Measurements from ENCODE around the gene FKBP7. TPM values are rescaled to one million over a fixed set of nuclear protein-coding genes. Genes with fewer than 3 reads are reported as not detected.

Gene FKBP7
- total and polyA plus RNA-seq, 2 of the 13 experiments (the other 11 are each of a cell fraction or from before 2014, with no cell fraction given): 12.4 to 14.8 TPM

DNA sequence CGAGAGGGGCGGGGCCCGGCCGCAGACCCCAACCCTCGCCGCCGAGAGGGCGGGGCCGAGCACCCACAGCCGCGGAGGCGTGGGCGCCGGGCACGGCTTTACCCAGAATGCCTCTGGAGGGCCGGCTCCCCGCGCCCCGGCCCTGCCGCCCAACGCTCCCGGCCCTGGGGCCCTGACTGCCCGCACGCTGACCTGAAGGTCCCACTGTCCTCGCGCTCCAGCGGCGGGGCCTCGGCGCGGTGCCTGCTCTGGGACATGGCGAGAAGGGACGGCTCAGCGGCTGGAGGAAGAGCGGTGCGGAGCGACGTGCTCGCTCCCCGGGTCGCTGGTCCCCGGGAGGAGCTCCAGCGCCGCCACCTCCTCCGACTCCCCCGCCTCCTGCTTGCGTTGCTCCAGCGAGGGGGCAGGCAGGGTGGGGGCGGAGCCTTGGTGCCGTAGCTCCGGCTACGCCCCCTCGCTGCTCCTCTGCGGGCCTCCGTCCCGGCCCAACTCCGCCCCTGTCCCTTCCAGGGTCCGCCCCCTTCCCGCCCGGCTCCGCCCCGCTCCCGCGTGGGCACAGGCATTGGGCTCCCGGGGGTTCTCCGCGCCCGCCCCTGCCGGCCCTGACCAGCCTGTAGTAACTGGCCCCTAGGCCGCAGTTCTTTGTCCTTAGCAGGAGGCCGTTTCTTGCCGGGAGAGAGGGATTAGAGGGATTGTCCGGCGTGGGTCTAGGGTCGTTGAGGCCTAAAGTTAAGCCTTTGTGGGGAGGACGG, 27.4 kb downstream of the FKBP7 start, which contains the start of the genes PJVK and PRKRA (continued):
- peak; percentile 74; the same call in 1 of the 2 replicates for TF ChIP-seq RNF2 (conservative IDR thresholded peaks at IDR 0.05; ENCODE audit: low read depth)
- no peak for TF ChIP-seq MBD4 (IDR thresholded peaks at IDR 0.05; ENCODE audit: borderline replicate concordance, low read length)
- TF ChIP-seq CBX2 (IDR thresholded peaks at IDR 0.05; ENCODE audit: low read depth, low read length): no peak
- peak; percentile 74; the same call in 1 of the 2 replicates for TF ChIP-seq CBX2 (CRISPR knock-in tag; IDR thresholded peaks at IDR 0.05; ENCODE audit: low read depth)
- peak; percentile 97 for TF ChIP-seq FOXC1 (CRISPR knock-in tag; IDR thresholded peaks at IDR 0.05; ENCODE audit: borderline replicate concordance)
- TF ChIP-seq ZNF547 (CRISPR knock-in tag; IDR thresholded peaks at IDR 0.05): peak; percentile 87; the same call in 1 of the 2 replicates
- TF ChIP-seq, protein P1, sequence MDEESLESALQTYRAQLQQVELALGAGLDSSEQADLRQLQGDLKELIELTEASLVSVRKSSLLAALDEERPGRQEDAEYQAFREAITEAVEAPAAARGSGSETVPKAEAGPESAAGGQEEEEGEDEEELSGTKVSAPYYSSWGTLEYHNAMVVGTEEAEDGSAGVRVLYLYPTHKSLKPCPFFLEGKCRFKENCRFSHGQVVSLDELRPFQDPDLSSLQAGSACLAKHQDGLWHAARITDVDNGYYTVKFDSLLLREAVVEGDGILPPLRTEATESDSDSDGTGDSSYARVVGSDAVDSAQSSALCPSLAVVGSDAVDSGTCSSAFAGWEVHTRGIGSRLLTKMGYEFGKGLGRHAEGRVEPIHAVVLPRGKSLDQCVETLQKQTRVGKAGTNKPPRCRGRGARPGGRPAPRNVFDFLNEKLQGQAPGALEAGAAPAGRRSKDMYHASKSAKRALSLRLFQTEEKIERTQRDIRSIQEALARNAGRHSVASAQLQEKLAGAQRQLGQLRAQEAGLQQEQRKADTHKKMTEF (CRISPR knock-in tag; IDR thresholded peaks at IDR 0.05): peak; percentile 98
- no peak for TF ChIP-seq MAFF (IDR thresholded peaks at IDR 0.05; ENCODE audit: low read depth, low read length)
- TF ChIP-seq ZSCAN9 (CRISPR knock-in tag; IDR thresholded peaks at IDR 0.05; ENCODE audit: borderline replicate concordance): peak; percentile 63
- TF ChIP-seq, protein P2, sequence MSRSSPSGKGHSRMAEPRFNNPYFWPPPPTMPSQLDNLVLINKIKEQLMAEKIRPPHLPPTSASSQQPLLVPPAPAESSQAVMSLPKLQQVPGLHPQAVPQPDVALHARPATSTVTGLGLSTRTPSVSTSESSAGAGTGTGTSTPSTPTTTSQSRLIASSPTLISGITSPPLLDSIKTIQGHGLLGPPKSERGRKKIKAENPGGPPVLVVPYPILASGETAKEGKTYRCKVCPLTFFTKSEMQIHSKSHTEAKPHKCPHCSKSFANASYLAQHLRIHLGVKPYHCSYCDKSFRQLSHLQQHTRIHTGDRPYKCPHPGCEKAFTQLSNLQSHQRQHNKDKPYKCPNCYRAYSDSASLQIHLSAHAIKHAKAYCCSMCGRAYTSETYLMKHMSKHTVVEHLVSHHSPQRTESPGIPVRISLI (CRISPR knock-in tag; IDR thresholded peaks at IDR 0.05; ENCODE audit: borderline replicate concordance): 0 out of 2 replicates have a peak, but pooled peaks have one; percentile 38
- TF ChIP-seq, protein P3, sequence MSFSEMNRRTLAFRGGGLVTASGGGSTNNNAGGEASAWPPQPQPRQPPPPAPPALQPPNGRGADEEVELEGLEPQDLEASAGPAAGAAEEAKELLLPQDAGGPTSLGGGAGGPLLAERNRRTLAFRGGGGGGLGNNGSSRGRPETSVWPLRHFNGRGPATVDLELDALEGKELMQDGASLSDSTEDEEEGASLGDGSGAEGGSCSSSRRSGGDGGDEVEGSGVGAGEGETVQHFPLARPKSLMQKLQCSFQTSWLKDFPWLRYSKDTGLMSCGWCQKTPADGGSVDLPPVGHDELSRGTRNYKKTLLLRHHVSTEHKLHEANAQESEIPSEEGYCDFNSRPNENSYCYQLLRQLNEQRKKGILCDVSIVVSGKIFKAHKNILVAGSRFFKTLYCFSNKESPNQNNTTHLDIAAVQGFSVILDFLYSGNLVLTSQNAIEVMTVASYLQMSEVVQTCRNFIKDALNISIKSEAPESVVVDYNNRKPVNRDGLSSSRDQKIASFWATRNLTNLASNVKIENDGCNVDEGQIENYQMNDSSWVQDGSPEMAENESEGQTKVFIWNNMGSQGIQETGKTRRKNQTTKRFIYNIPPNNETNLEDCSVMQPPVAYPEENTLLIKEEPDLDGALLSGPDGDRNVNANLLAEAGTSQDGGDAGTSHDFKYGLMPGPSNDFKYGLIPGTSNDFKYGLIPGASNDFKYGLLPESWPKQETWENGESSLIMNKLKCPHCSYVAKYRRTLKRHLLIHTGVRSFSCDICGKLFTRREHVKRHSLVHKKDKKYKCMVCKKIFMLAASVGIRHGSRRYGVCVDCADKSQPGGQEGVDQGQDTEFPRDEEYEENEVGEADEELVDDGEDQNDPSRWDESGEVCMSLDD (CRISPR knock-in tag; IDR thresholded peaks at IDR 0.05; ENCODE audit: borderline replicate concordance): peak; percentile 20; the same call in 1 of the 2 replicates
- TF ChIP-seq ZNF251 (CRISPR knock-in tag; IDR thresholded peaks at IDR 0.05): no peak
- peak; percentile 95 for TF ChIP-seq KDM2A (CRISPR knock-in tag; IDR thresholded peaks at IDR 0.05; ENCODE audit: borderline replicate concordance, low read depth)
- TF ChIP-seq NRL (CRISPR knock-in tag; IDR thresholded peaks at IDR 0.05; ENCODE audit: borderline replicate concordance): no peak; the same call in 1 of the 2 replicates
- TF ChIP-seq, protein P4, sequence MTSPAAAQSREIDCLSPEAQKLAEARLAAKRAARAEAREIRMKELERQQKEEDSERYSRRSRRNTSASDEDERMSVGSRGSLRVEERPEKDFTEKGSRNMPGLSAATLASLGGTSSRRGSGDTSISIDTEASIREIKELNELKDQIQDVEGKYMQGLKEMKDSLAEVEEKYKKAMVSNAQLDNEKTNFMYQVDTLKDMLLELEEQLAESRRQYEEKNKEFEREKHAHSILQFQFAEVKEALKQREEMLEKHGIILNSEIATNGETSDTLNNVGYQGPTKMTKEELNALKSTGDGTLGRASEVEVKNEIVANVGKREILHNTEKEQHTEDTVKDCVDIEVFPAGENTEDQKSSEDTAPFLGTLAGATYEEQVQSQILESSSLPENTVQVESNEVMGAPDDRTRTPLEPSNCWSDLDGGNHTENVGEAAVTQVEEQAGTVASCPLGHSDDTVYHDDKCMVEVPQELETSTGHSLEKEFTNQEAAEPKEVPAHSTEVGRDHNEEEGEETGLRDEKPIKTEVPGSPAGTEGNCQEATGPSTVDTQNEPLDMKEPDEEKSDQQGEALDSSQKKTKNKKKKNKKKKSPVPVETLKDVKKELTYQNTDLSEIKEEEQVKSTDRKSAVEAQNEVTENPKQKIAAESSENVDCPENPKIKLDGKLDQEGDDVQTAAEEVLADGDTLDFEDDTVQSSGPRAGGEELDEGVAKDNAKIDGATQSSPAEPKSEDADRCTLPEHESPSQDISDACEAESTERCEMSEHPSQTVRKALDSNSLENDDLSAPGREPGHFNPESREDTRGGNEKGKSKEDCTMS (CRISPR knock-in tag; conservative IDR thresholded peaks at IDR 0.05): no peak
- 0 out of 2 replicates have a peak, but pooled peaks have one; percentile 51 for TF ChIP-seq FIP1L1 (IDR thresholded peaks at IDR 0.05; ENCODE audit: borderline replicate concordance, insufficient read depth, low read depth, low read length)
- TF ChIP-seq NFIC (IDR thresholded peaks at IDR 0.05; ENCODE audit: low read length): no peak
- peak; percentile 73 for TF ChIP-seq PHF21A (CRISPR knock-in tag; IDR thresholded peaks at IDR 0.05)
